HCT116 (cell line): ENCODE results near the gene CSAD. TPM values are rescaled to one million over a fixed set of nuclear protein-coding genes. Genes with fewer than 3 reads are reported as not detected.

Experiments
- ATAC-seq: fragments of 200-7000 bp; cut with Tn5 transposase; 2 replicates; pipeline ENCODE4 v1.9.1; 2020; ENCODE audit warnings: mild to moderate bottlenecking, moderate library complexity
- BruUV-seq: library from RNA; stranded (reverse); fragments of 400-500 nt; replicated peaks from 2 replicates; lab custom pipeline; 2021; lab: Mats Ljungman, UMichigan
- CTCF ChIA-PET: fragments of 300-600 bp; sonication (Branson Sonifier 250); formaldehyde crosslinking; loops from one replicate; lab custom pipeline; 2021; ENCODE audit warnings: antibody characterized with exemption; lab: Charles Lee
- POLR2A ChIA-PET: fragments of 300-600, 350-600 bp; sonication (Branson Sonifier 250); formaldehyde crosslinking; loops from one replicate; lab custom pipeline; 2021; ENCODE audit warnings: antibody characterized with exemption; lab: Charles Lee
- RAD21 ChIA-PET, 2 experiments: fragments of 300-600 bp; sonication (Branson Sonifier 250); formaldehyde crosslinking; loops; one replicate each; lab custom pipeline; 2023; ENCODE audit warnings: low total read pairs in 2 of 2; ENCODE audit not compliant: uncharacterized antibody in 2 of 2, unreplicated experiment in 2 of 2, low non-redundant PET in 1 of 2; lab: Charles Lee
- DNase-seq: peaks from one replicate; pipeline ENCODE4 v3.0.0-alpha.2; 2010; ENCODE audit warnings: low read depth, low spot score
- H2AFZ ChIP-seq: fragments of 200-600 bp; shearing (Covaris generic), sonication (generic); 2 replicates; pipeline ENCODE4 v1.6.1; 2017; ENCODE audit warnings: low read depth, mixed run types, mixed read lengths, antibody characterized with exemption, low read length; ENCODE audit not compliant: poor library complexity, severe bottlenecking
- H3K27ac ChIP-seq: 2 replicates; pipeline ENCODE4 v1.5.1; 2012; ENCODE audit warnings: low read depth, low read length
- H3K27me3 ChIP-seq: fragments of 200-600 bp; sonication (generic); 2 replicates; pipeline ENCODE4 v1.6.1; 2016; ENCODE audit warnings: mixed run types, low read length, mixed read lengths; ENCODE audit not compliant: insufficient read depth
- H3K36me3 ChIP-seq, 2 experiments: fragments of 200-500 bp in 1 of 2; fragments of 200-600 bp in 1 of 2; sonication (Bioruptor generic) in 1 of 2; sonication (generic) in 1 of 2; 2 replicates each; pipeline versions ENCODE4 v1.5.1 to v1.6.1; 2014 to 2016; ENCODE audit warnings: low read length in 2 of 2, inconsistent platforms in 1 of 2, mixed read lengths in 1 of 2, mixed run types in 1 of 2; ENCODE audit not compliant: insufficient read depth in 2 of 2, control insufficient read depth in 1 of 2
- H3K4me1 ChIP-seq, 2 experiments: fragments of 200-600 bp in 1 of 2; sonication (generic) in 1 of 2; 2 replicates each; pipeline versions ENCODE4 v1.5.1 to v1.6.1; 2012 to 2017; ENCODE audit warnings: low read length in 2 of 2, inconsistent platforms in 1 of 2, mild to moderate bottlenecking in 1 of 2, mixed read lengths in 1 of 2, mixed run types in 1 of 2, moderate library complexity in 1 of 2; ENCODE audit not compliant: insufficient read depth in 2 of 2, control insufficient read depth in 1 of 2
- H3K4me2 ChIP-seq: fragments of 200-600 bp; sonication (generic); 2 replicates; pipeline ENCODE4 v1.6.1; 2017; ENCODE audit warnings: mixed run types, low read length, mixed read lengths
- H3K4me3 ChIP-seq, 2 experiments: fragments of 200-600 bp in 1 of 2; sonication (generic) in 1 of 2; replicated peaks in 1 of 2; 2 replicates each; pipeline ENCODE4 v1.5.1; 2011 to 2016; ENCODE audit warnings: low read length in 2 of 2, control low read depth in 1 of 2, low read depth in 1 of 2, mild to moderate bottlenecking in 1 of 2, mixed read lengths in 1 of 2, mixed run types in 1 of 2
- H3K79me2 ChIP-seq: fragments of 200-600 bp; sonication (generic); 2 replicates; pipeline ENCODE4 v1.6.1; 2017; ENCODE audit warnings: mild to moderate bottlenecking, mixed run types, low read length, moderate library complexity, mixed read lengths; ENCODE audit not compliant: insufficient read depth
- H3K9ac ChIP-seq: fragments of 200-600 bp; sonication (generic); 2 replicates; pipeline ENCODE4 v1.6.1; 2016; ENCODE audit warnings: low read length, mixed read lengths
- H3K9me2 ChIP-seq: fragments of 200-600 bp; sonication (generic), shearing (Covaris generic); 2 replicates; pipeline ENCODE4 v1.6.1; 2017; ENCODE audit warnings: mixed run types, mild to moderate bottlenecking, moderate library complexity; ENCODE audit not compliant: insufficient read depth
- H3K9me3 ChIP-seq, 2 experiments: fragments of 200-500 bp in 1 of 2; fragments of 200-600 bp in 1 of 2; sonication (Bioruptor generic) in 1 of 2; sonication (generic) in 1 of 2; 2 replicates each; pipeline ENCODE4 v1.6.1; 2014 to 2017; ENCODE audit warnings: low read length in 2 of 2, mixed read lengths in 2 of 2, inconsistent platforms in 1 of 2, low read depth in 1 of 2, mild to moderate bottlenecking in 1 of 2, mixed run types in 1 of 2, moderate library complexity in 1 of 2; ENCODE audit not compliant: control insufficient read depth in 1 of 2, insufficient read depth in 1 of 2
- H4K20me1 ChIP-seq: fragments of 200-600 bp; sonication (generic), shearing (Covaris generic); 2 replicates; pipeline ENCODE4 v1.6.1; 2017; ENCODE audit warnings: mixed run types, mild to moderate bottlenecking, moderate library complexity; ENCODE audit not compliant: insufficient read depth
- CEBPB ChIP-seq: IDR thresholded peaks from 2 replicates; pipeline ENCODE4 v1.6.1; 2012; ENCODE audit warnings: low read depth
- EZH2 ChIP-seq: fragments of 200-600 bp; sonication (generic); IDR thresholded peaks from 2 replicates; pipeline ENCODE4 v1.6.1; 2017; ENCODE audit warnings: antibody characterized with exemption, mixed run types
- FOSL1 ChIP-seq: IDR thresholded peaks from 2 replicates; pipeline ENCODE4 v1.6.1; 2012; ENCODE audit warnings: low read depth
- JUND ChIP-seq: IDR thresholded peaks from 2 replicates; pipeline ENCODE4 v1.6.1; 2012
- RAD21 ChIP-seq: IDR thresholded peaks from 2 replicates; pipeline ENCODE4 v1.6.1; 2012; ENCODE audit warnings: low read depth, mild to moderate bottlenecking
- SIN3A ChIP-seq: IDR thresholded peaks from 2 replicates; pipeline ENCODE4 v1.6.1; 2012; ENCODE audit warnings: low read depth
- SP1 ChIP-seq: IDR thresholded peaks from 2 replicates; pipeline ENCODE4 v1.6.1; 2012; ENCODE audit warnings: low read depth
- intact Hi-C: fragments of 100-400 bp; cut with micrococcal nuclease; formaldehyde crosslinking; loops from 2 replicates; pipeline ENCODE4 v1.10.0; 2022
- total RNA-seq: library from RNA; stranded (reverse); gene quantifications from one replicate; pipeline ENCODE4 v1.2.1, GENCODE V29; 2021; ENCODE audit not compliant: unreplicated experiment

The CSAD gene
- total RNA-seq, 1 experiment from 2014 or later, result 20.3 TPM

GRCh38 chr12:53199700-53200099 lies 19.0 kb upstream of the CSAD start:
- DNase-seq (no peak), ATAC-seq (no peak)
- Histone ChIP-seq H3K4me3 (no peak overlapping the region), H4K20me1 (no peaks in the 10 kb centered on the region), H3K79me2 (no peaks in the 10 kb centered on the region), H3K27ac (no peak overlapping the region), H3K4me1 (peaks cover 3 to 26% of the 10 kb centered on the region in 2 experiments; a peak in 3 of 4 replicates), H3K9me2 (no peaks in the 10 kb centered on the region), H3K4me2 (no peak overlapping the region), H3K36me3 (no peaks in the 10 kb centered on the region), H2AFZ (no peak overlapping the region), H3K27me3 (no peaks in the 10 kb centered on the region), H3K9ac (no peak overlapping the region), H3K9me3 (no peaks in the 10 kb centered on the region)
- TF ChIP-seq CEBPB (no peak), RAD21 (peak; percentile 5; the same call in 1 of the 2 replicates)
- ChIA-PET POLR2A (no interaction called here), RAD21 (interaction anchor here in 1 of 2 experiments (1.6 kb wide), 1 partner anchor 134 kb away, joined by 3 read pairs; no protein-coding TSS in a partner anchor), CTCF (no interaction called here)
- intact Hi-C loops, result no loop called here
- no TSS peak for BruUV-seq

GRCh38 chr12:53198486-53199110 lies 17.9 kb upstream of the CSAD start:
- no peak overlapping the region for H2AFZ ChIP-seq
- intact Hi-C loops, result no loop called here
- no peak for ATAC-seq
- no peaks in the 10 kb centered on the region for H3K9me2 ChIP-seq
- H3K4me3 ChIP-seq, result no peak overlapping the region
- ChIA-PET RAD21 (interaction anchor here in 1 of 2 experiments (1.6 kb wide), 1 partner anchor 133 kb away, joined by 3 read pairs; no protein-coding TSS in a partner anchor), POLR2A (no interaction called here), CTCF (interaction anchor here (0.6 to 3.3 kb wide), 7 partner anchors 8 to 303 kb away, joined by 3 to 36 read pairs (median 4); partner anchors contain the start of gene TARBP2)
- no peaks in the 10 kb centered on the region for H3K27me3 ChIP-seq
- no peaks in the 10 kb centered on the region for H4K20me1 ChIP-seq
- BruUV-seq, result no TSS peak
- DNase-seq, result no peak
- H3K9ac ChIP-seq, result no peak overlapping the region
- H3K36me3 ChIP-seq, result no peaks in the 10 kb centered on the region
- H3K4me2 ChIP-seq, result no peak overlapping the region
- no peaks in the 10 kb centered on the region for H3K79me2 ChIP-seq
- no peak overlapping the region for H3K27ac ChIP-seq
- peaks cover 3 to 26% of the 10 kb centered on the region in 2 experiments; a peak in 3 of 4 replicates for H3K4me1 ChIP-seq
- no peak for TF ChIP-seq FOSL1
- no peak for TF ChIP-seq SP1
- no peak for TF ChIP-seq JUND
- TF ChIP-seq SIN3A, result no peak
- no peak for TF ChIP-seq EZH2
- H3K9me3 ChIP-seq, result no peaks in the 10 kb centered on the region
